Stimulated activated naive B cell treated with anti-CD40 and anti-IgM and Interleukin-4, amounts not matched to agents 10 μg/mL and 1 μg/mL and 100 μg/mL, for 72 hours (primary cell): ENCODE measurements around the gene BRCA1.
"Not testable (repeated sequence)": the region's sequence is repeated elsewhere in the genome, so short reads cannot be mapped to it uniquely, and the experiment has no call there.

Experiments used
- ATAC-seq, 2 donors: fragments of 150-1000 bp; cut with Tn5 transposase; replicated peaks; 2 replicates each; pipeline ENCODE4 v1.10.0; 2021; ENCODE audit warnings: moderate library complexity in 1 of 2
- DNase-seq: peaks from one replicate; pipeline ENCODE4 v3.0.0; 2021
- H3K27ac Mint-ChIP-seq: one replicate; pipeline ENCODE4 v1.8.0; 2022; ENCODE audit warnings: mild to moderate bottlenecking, mixed read lengths
- H3K27me3 Mint-ChIP-seq, 2 donors: one replicate each; pipeline ENCODE4 v1.8.0; 2022; ENCODE audit warnings: mixed read lengths in 2 of 2
- H3K36me3 Mint-ChIP-seq, 2 donors: one replicate each; pipeline ENCODE4 v1.8.0; 2022; ENCODE audit warnings: mixed read lengths in 2 of 2, mild to moderate bottlenecking in 1 of 2
- H3K4me1 Mint-ChIP-seq, 2 donors: one replicate each; pipeline ENCODE4 v1.8.0; 2022; ENCODE audit warnings: mixed read lengths in 2 of 2, mild to moderate bottlenecking in 1 of 2
- H3K4me3 Mint-ChIP-seq, 2 donors: one replicate each; pipeline ENCODE4 v1.8.0; 2022; ENCODE audit warnings: mild to moderate bottlenecking in 2 of 2, mixed read lengths in 2 of 2, moderate library complexity in 1 of 2
- H3K9me3 Mint-ChIP-seq, 2 donors: one replicate each; pipeline ENCODE4 v1.8.0; 2022; ENCODE audit warnings: mixed read lengths in 2 of 2, mild to moderate bottlenecking in 1 of 2

The BRCA1 gene

DNA sequence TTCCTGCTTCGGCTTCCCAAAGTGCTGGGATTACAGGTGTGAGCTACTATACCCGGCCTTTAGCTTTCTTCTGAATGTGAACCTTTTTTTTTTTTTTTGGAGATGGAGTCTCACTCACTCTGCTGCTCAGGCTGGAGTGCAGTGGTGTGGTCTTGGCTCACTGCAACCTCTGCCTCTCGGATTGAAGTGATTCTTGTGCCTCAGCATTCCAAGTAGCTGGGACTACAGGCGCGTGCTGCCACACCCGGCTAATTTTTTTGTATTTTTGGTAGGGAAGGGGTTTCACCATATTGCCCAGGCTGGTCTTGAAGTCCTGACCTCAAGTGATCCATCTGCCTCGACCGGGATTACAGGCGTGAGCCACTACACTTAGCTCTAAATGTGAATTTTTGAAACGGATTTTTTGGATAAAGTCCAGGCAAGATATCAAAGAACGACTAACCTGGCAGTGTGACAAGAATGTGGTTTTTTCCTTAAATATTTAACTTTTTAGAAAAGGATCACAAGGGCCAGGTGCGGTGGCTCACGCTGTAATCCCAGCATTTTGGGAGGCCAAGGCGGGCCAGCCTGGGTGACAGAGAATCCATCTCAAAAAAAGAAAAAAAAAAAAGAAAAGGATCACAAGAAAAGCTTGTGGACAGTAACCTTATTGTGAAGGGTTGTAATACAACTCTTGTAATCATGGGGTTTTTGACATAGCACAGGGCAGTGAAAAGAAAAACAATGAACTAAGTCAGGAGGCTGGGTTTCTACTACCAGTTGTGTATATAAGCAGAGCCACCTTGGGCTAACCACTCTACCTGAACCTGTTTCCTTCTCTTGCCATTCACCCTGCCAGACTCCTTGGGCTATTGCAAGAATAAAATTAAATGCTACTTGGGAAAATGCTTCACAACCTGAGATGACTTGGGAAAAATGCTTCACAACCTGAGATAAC is 6.2 kb downstream of the BRCA1 start:
- DNase-seq, result no peak
- no peaks in the 10 kb centered on the region for H3K27me3 Mint-ChIP-seq
- peaks cover 0 to 4% of the 10 kb centered on the region in 2 donors for H3K36me3 Mint-ChIP-seq
- no peaks in the 10 kb centered on the region for H3K9me3 Mint-ChIP-seq
- no peak overlapping the region for H3K27ac Mint-ChIP-seq
- no peaks in the 10 kb centered on the region for H3K4me1 Mint-ChIP-seq
- no peak overlapping the region for H3K4me3 Mint-ChIP-seq
- ATAC-seq, result no peak

DNA sequence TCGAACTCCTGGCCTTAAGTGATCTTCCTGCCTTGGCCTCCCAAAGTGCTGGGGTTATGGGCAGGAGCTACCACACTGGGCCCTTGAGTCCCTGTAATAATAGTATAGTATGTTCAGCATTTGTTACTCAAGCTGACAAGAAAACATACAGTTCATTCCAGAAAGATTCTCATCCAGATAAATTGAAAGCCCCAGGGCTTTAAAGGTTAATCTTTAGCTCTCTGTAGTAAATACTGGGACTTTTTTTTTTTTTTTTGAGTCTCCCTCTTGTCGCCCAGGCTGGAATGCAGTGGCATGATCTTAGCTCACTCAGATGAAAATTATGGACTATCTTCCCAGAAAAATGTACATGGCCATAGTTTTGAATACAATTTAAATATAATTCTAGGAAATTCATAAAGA is 11.0 kb downstream of the BRCA1 start:
- H3K27ac Mint-ChIP-seq, result no peak overlapping the region
- no peaks in the 10 kb centered on the region for H3K9me3 Mint-ChIP-seq
- H3K4me1 Mint-ChIP-seq, result no peaks in the 10 kb centered on the region
- DNase-seq, result no peak
- no peak overlapping the region for H3K4me3 Mint-ChIP-seq
- no peaks in the 10 kb centered on the region for H3K27me3 Mint-ChIP-seq
- ATAC-seq, result no peak
- H3K36me3 Mint-ChIP-seq, result peaks cover 8 to 12% of the 10 kb centered on the region in 2 donors

- H3K36me3 Mint-ChIP-seq, result peaks cover 19 to 21% of the 10 kb centered on the region in 2 donors
- H3K27me3 Mint-ChIP-seq, result no peaks in the 10 kb centered on the region
- no peak overlapping the region for H3K4me3 Mint-ChIP-seq
- H3K9me3 Mint-ChIP-seq, result no peaks in the 10 kb centered on the region
- H3K4me1 Mint-ChIP-seq, result no peaks in the 10 kb centered on the region
- DNase-seq (no peak), ATAC-seq (no peak)
- no peak overlapping the region for H3K27ac Mint-ChIP-seq
Measured at GRCh38 chr17:43106552-43106951, 18.6 kb downstream of the BRCA1 start.

DNA sequence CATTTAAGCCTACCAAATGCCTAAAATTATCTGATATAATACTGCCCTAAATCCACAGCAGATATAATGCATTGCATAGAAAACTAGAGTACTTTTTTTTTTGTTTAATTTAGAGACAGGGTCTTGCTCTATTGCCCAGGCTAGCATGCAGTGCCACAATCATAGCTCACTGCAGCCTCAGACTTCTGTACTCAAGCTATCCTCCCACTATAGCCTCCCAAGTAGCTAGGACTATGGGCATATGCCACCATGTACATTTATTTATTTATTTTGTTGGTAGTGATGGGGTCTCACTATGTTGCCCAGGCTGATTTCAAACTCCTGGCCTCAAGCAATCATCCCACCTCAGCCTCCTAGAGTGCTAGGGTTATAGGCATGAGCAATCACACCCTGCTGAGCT is 20.0 kb downstream of the BRCA1 start:
- H3K9me3 Mint-ChIP-seq, result no peaks in the 10 kb centered on the region
- no peak overlapping the region for H3K27ac Mint-ChIP-seq
- no peaks in the 10 kb centered on the region for H3K27me3 Mint-ChIP-seq
- H3K4me3 Mint-ChIP-seq, result no peak overlapping the region
- ATAC-seq (no peak), DNase-seq (no peak)
- peaks cover 17 to 18% of the 10 kb centered on the region in 2 donors for H3K36me3 Mint-ChIP-seq
- no peaks in the 10 kb centered on the region for H3K4me1 Mint-ChIP-seq

DNA sequence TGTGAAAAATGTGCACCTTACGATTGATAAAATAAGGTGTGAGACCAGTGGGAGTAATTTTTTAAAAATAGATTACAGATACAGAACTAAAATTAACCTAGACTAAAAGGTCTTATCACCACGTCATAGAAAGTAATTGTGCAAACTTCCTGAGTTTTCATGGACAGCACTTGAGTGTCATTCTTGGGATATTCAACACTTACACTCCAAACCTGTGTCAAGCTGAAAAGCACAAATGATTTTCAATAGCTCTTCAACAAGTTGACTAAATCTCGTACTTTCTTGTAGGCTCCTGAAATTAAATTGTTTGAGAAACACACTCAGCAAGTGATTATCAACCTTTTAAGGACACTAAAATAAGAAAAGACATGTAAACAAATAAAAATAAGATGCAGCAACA is 20.5 kb downstream of the BRCA1 start:
- H3K9me3 Mint-ChIP-seq, result no peaks in the 10 kb centered on the region
- DNase-seq, result no peak
- no peaks in the 10 kb centered on the region for H3K27me3 Mint-ChIP-seq
- no peaks in the 10 kb centered on the region for H3K4me1 Mint-ChIP-seq
- no peak overlapping the region for H3K27ac Mint-ChIP-seq
- no peak for ATAC-seq
- no peak overlapping the region for H3K4me3 Mint-ChIP-seq
- H3K36me3 Mint-ChIP-seq, result peaks cover 17 to 20% of the 10 kb centered on the region in 2 donors

GRCh38 chr17:43095364-43095763 is 29.8 kb downstream of the BRCA1 start:
- peaks cover 23 to 45% of the 10 kb centered on the region in 2 donors for H3K36me3 Mint-ChIP-seq
- not testable (repeated sequence) for H3K4me1 Mint-ChIP-seq, H3K4me3 Mint-ChIP-seq, H3K27me3 Mint-ChIP-seq, DNase-seq, ATAC-seq, H3K9me3 Mint-ChIP-seq, H3K27ac Mint-ChIP-seq

DNA sequence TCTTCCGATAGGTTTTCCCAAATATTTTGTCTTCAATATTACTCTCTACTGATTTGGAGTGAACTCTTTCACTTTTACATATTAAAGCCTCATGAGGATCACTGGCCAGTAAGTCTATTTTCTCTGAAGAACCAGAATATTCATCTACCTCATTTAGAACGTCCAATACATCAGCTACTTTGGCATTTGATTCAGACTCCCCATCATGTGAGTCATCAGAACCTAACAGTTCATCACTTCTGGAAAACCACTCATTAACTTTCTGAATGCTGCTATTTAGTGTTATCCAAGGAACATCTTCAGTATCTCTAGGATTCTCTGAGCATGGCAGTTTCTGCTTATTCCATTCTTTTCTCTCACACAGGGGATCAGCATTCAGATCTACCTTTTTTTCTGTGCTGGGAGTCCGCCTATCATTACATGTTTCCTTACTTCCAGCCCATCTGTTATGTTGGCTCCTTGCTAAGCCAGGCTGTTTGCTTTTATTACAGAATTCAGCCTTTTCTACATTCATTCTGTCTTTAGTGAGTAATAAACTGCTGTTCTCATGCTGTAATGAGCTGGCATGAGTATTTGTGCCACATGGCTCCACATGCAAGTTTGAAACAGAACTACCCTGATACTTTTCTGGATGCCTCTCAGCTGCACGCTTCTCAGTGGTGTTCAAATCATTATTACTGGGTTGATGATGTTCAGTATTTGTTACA is 30.9 kb downstream of the BRCA1 start:
- no peak overlapping the region for H3K4me3 Mint-ChIP-seq
- H3K36me3 Mint-ChIP-seq, result peaks cover 23 to 44% of the 10 kb centered on the region in 2 donors
- no peaks in the 10 kb centered on the region for H3K9me3 Mint-ChIP-seq
- DNase-seq (no peak), ATAC-seq (no peak)
- H3K27me3 Mint-ChIP-seq, result no peaks in the 10 kb centered on the region
- H3K27ac Mint-ChIP-seq, result no peak overlapping the region
- no peaks in the 10 kb centered on the region for H3K4me1 Mint-ChIP-seq

DNA sequence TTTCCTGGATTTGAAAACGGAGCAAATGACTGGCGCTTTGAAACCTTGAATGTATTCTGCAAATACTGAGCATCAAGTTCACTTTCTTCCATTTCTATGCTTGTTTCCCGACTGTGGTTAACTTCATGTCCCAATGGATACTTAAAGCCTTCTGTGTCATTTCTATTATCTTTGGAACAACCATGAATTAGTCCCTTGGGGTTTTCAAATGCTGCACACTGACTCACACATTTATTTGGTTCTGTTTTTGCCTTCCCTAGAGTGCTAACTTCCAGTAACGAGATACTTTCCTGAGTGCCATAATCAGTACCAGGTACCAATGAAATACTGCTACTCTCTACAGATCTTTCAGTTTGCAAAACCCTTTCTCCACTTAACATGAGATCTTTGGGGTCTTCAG is 32.3 kb downstream of the BRCA1 start:
- DNase-seq (no peak), ATAC-seq (no peak)
- H3K4me3 Mint-ChIP-seq, result no peak overlapping the region
- peaks cover 25 to 48% of the 10 kb centered on the region in 2 donors for H3K36me3 Mint-ChIP-seq
- H3K9me3 Mint-ChIP-seq, result no peaks in the 10 kb centered on the region
- H3K4me1 Mint-ChIP-seq, result no peaks in the 10 kb centered on the region
- H3K27ac Mint-ChIP-seq, result no peak overlapping the region
- H3K27me3 Mint-ChIP-seq, result no peaks in the 10 kb centered on the region

DNA sequence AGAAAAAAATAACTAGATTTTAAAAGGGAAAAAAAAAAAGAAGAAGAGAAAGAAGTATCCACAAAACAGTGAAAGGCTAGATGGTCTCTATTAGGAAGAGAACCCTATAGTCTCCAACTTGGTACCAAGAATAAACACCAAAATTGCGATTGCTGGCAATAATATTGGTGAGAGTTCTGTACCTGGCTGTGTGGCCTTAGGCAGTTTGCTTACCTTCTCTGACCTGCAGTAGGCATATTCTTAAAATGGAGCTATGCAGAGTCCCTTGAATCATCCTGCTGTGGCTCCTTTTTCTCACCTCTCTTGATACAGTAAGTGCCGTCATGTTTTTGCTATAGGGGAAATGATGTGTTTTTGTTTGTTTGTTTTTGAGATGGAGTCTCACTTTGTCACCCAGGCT is 35.1 kb downstream of the BRCA1 start:
- DNase-seq (no peak), ATAC-seq (no peak)
- no peaks in the 10 kb centered on the region for H3K4me1 Mint-ChIP-seq
- H3K36me3 Mint-ChIP-seq, result peaks cover 22 to 44% of the 10 kb centered on the region in 2 donors
- no peaks in the 10 kb centered on the region for H3K9me3 Mint-ChIP-seq
- H3K27me3 Mint-ChIP-seq, result no peaks in the 10 kb centered on the region
- no peak overlapping the region for H3K4me3 Mint-ChIP-seq
- no peak overlapping the region for H3K27ac Mint-ChIP-seq

GRCh38 chr17:43085474-43085873 is 39.7 kb downstream of the BRCA1 start:
- H3K36me3 Mint-ChIP-seq, result peaks cover 15 to 30% of the 10 kb centered on the region in 2 donors
- DNase-seq (no peak), ATAC-seq (no peak)
- no peaks in the 10 kb centered on the region for H3K4me1 Mint-ChIP-seq
- no peaks in the 10 kb centered on the region for H3K9me3 Mint-ChIP-seq
- no peaks in the 10 kb centered on the region for H3K27me3 Mint-ChIP-seq
- H3K4me3 Mint-ChIP-seq, result no peak overlapping the region
- H3K27ac Mint-ChIP-seq, result peak overlapping the region; percentile 85

GRCh38 chr17:43079641-43080302 is 45.4 kb downstream of the BRCA1 start:
- no peaks in the 10 kb centered on the region for H3K27me3 Mint-ChIP-seq
- no peak for DNase-seq
- no peak for ATAC-seq
- no peaks in the 10 kb centered on the region for H3K4me1 Mint-ChIP-seq
- peaks cover 4 to 21% of the 10 kb centered on the region in 2 donors for H3K36me3 Mint-ChIP-seq
- no peak overlapping the region for H3K27ac Mint-ChIP-seq
- no peaks in the 10 kb centered on the region for H3K9me3 Mint-ChIP-seq
- H3K4me3 Mint-ChIP-seq, result no peak overlapping the region

- Mint-ChIP-seq H3K27ac (no peak overlapping the region), H3K36me3 (peaks cover 3 to 18% of the 10 kb centered on the region in 2 donors), H3K27me3 (no peaks in the 10 kb centered on the region), H3K9me3 (no peaks in the 10 kb centered on the region), H3K4me1 (no peaks in the 10 kb centered on the region), H3K4me3 (no peak overlapping the region)
- DNase-seq (no peak), ATAC-seq (no peak)
Measured at GRCh38 chr17:43074869-43075268, 50.3 kb downstream of the BRCA1 start.

DNA sequence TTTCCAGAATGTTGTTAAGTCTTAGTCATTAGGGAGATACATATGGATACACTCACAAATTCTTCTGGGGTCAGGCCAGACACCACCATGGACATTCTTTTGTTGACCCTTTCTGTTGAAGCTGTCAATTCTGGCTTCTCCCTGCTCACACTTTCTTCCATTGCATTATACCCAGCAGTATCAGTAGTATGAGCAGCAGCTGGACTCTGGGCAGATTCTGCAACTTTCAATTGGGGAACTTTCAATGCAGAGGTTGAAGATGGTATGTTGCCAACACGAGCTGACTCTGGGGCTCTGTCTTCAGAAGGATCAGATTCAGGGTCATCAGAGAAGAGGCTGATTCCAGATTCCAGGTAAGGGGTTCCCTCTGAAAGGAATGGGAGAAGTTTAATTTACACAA is 54.3 kb downstream of the BRCA1 start:
- Mint-ChIP-seq H3K27me3 (no peaks in the 10 kb centered on the region), H3K4me3 (no peak overlapping the region), H3K4me1 (no peaks in the 10 kb centered on the region), H3K36me3 (peaks cover 5 to 23% of the 10 kb centered on the region in 2 donors), H3K9me3 (no peaks in the 10 kb centered on the region), H3K27ac (no peak overlapping the region)
- ATAC-seq, result no peak
- DNase-seq, result no peak

DNA sequence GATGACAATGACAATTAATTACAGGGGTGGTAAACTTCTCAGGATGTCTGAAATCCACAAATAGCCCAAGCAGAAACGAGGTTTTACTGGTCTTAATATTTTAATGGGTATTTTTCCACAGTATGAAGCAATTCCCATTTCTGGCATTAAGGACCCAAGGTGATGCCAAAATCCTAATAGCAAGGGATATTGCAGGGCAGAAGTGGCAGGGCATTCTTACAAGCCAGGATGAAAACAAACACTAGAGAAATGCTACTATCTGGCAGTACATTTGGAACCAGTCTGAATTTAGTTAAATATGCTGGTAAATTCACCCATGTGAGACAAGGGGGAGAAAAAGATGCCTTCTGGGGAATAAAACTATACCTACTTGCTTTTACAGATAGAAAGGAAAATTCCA is 54.9 kb downstream of the BRCA1 start:
- Mint-ChIP-seq H3K4me1 (no peaks in the 10 kb centered on the region), H3K36me3 (peaks cover 8 to 26% of the 10 kb centered on the region in 2 donors), H3K27me3 (no peaks in the 10 kb centered on the region), H3K27ac (no peak overlapping the region), H3K4me3 (no peak overlapping the region), H3K9me3 (no peaks in the 10 kb centered on the region)
- ATAC-seq, result no peak
- no peak for DNase-seq
